Measurements from ENCODE around the gene NUBPL. TPM values are rescaled to one million over a fixed set of nuclear protein-coding genes. Genes with fewer than 3 reads are reported as not detected.

NUBPL gene
- polyA plus RNA-seq, 2 of the 4 experiments (the other 2 are of a cell fraction), result 7.6 to 14.1 TPM

- no peak for FAIRE-seq
- no peak overlapping the region for H3K27ac ChIP-seq
- CTCF ChIA-PET, result interaction anchor here (1.1 kb wide), 1 partner anchor 329 kb away, joined by 3 read pairs; no protein-coding TSS in a partner anchor
- H3K4me3 ChIP-seq, result no peak overlapping the region
- H3K9me3 ChIP-seq, result no peaks in the 10 kb centered on the region
- WGBS (ENCODE audit: missing lambda C conversion rate), result 84% methylated on average over 2 of the region's 2 CpGs
- DNase-seq (ENCODE audit: low read depth in 1 of 2, low spot score in 1 of 2), result no peak
- no peak for ATAC-seq
- H3K4me1 ChIP-seq, result 0 out of 3 replicates have a peak, but pooled peaks cover 5% of the 10 kb centered on the region
- POLR2A ChIA-PET, result no interaction called here
- H3K4me2 ChIP-seq, result no peak overlapping the region
- TF ChIP-seq NR3C1 (IDR thresholded peaks at IDR 0.05), result no peak
- TF ChIP-seq MAFK (IDR thresholded peaks at IDR 0.05; ENCODE audit: partially characterized antibody), result no peak
- TF ChIP-seq ATOH8 (CRISPR knock-in tag; IDR thresholded peaks at IDR 0.05; ENCODE audit: low read depth), result no peak
- TF ChIP-seq RCOR1 (IDR thresholded peaks at IDR 0.05; ENCODE audit: low read depth, low read length), result no peak
- TF ChIP-seq JUNB (IDR thresholded peaks at IDR 0.05), result no peak
- TF ChIP-seq HOXA7 (CRISPR knock-in tag; IDR thresholded peaks at IDR 0.05), result no peak
- no peak for TF ChIP-seq BHLHE40 (IDR thresholded peaks at IDR 0.05; ENCODE audit: low read depth, low read length)
- TF ChIP-seq EHMT2 (IDR thresholded peaks at IDR 0.05; ENCODE audit: low read depth), result no peak
- no peak for TF ChIP-seq PBX3 (IDR thresholded peaks at IDR 0.05)
- TF ChIP-seq HEYL (CRISPR knock-in tag; IDR thresholded peaks at IDR 0.05), result no peak
- TF ChIP-seq HOXB5 (CRISPR knock-in tag; IDR thresholded peaks at IDR 0.05), result no peak
- no peak for TF ChIP-seq ELK1 (IDR thresholded peaks at IDR 0.05; ENCODE audit: low read depth, low read length)
Observed at GRCh38 chr14:31895646-31896045, 334.4 kb downstream of the NUBPL start.

GRCh38 chr14:31897581-31898186 lies 336.5 kb downstream of the NUBPL start:
- TF ChIP-seq PBX3 (IDR thresholded peaks at IDR 0.05), result no peak
- no peak for TF ChIP-seq NPAS2 (CRISPR knock-in tag; IDR thresholded peaks at IDR 0.05; ENCODE audit: borderline replicate concordance)
- TF ChIP-seq PHF8 (IDR thresholded peaks at IDR 0.05; ENCODE audit: borderline replicate concordance, low read depth), result no peak
- TF ChIP-seq RAD21 (conservative IDR thresholded peaks at IDR 0.05 in 1 of 2, IDR thresholded peaks at IDR 0.05 in 1 of 2), result peak in 1 of 2 experiments; percentile 27; a peak in 1 of 5 replicates
- Histone ChIP-seq H3K4me1 (peaks cover 14% of the 10 kb centered on the region; the same call in 2 of the 3 replicates), H3K9me3 (no peaks in the 10 kb centered on the region), H3K4me2 (no peak overlapping the region), H3K27ac (no peak overlapping the region), H3K4me3 (no peak overlapping the region)
- WGBS (ENCODE audit: missing lambda C conversion rate), result 62% methylated on average over 4 of the region's 4 CpGs
- ChIA-PET CTCF (no interaction called here), POLR2A (no interaction called here)
- no peak for FAIRE-seq
- no peak for DNase-seq (ENCODE audit: low read depth in 1 of 2, low spot score in 1 of 2)
- no peak for ATAC-seq

- no peak for FAIRE-seq
- POLR2A ChIA-PET, result no interaction called here
Observed at GRCh38 chr14:31898838-31899528, 337.8 kb downstream of the NUBPL start.

More at GRCh38 chr14:31898838-31899528, 337.8 kb downstream of the NUBPL start:
- CTCF ChIA-PET, result no interaction called here
- DNase-seq (ENCODE audit: low read depth in 1 of 2, low spot score in 1 of 2), result no peak
- Histone ChIP-seq H3K4me3 (no peak overlapping the region), H3K4me1 (peaks cover 14% of the 10 kb centered on the region; the same call in 2 of the 3 replicates), H3K27ac (no peak overlapping the region), H3K9me3 (no peaks in the 10 kb centered on the region), H3K4me2 (no peak overlapping the region)
- no peak for ATAC-seq
- TF ChIP-seq ELK1 (IDR thresholded peaks at IDR 0.05; ENCODE audit: low read depth, low read length) (no peak), HMGXB4 (CRISPR knock-in tag; IDR thresholded peaks at IDR 0.05; ENCODE audit: borderline replicate concordance) (no peak), JUN (IDR thresholded peaks at IDR 0.05) (no peak), RNF2 (IDR thresholded peaks at IDR 0.05; ENCODE audit: borderline replicate concordance, low read depth) (no peak), KDM1A (IDR thresholded peaks at IDR 0.05; ENCODE audit: low read depth) (no peak), NFE2L2 (conservative IDR thresholded peaks at IDR 0.05; ENCODE audit: low read length) (no peak), TP53 (CRISPR knock-in tag; IDR thresholded peaks at IDR 0.05) (no peak), CEBPB (IDR thresholded peaks at IDR 0.05) (no peak), CBX2 (IDR thresholded peaks at IDR 0.05; ENCODE audit: borderline replicate concordance, low read depth) (no peak), KDM5A (IDR thresholded peaks at IDR 0.05) (no peak), ZC3H11A (IDR thresholded peaks at IDR 0.05) (no peak)

Measured in A549 (cell line).